WERI-Rb-1 (cell line): ENCODE data around the gene REEP2.
"Not testable (repeated sequence)": the region's sequence is repeated elsewhere in the genome, so short reads cannot be mapped to it uniquely, and the experiment has no call there.

ENCODE experiments used
- DNase-seq: peaks from one replicate; pipeline ENCODE4 v3.0.0-alpha.2; 2020
- H3K27ac ChIP-seq: fragments of 250-450 bp; sonication (Bioruptor Pico); 2 replicates; pipeline ENCODE4 v1.5.1; 2020; ENCODE audit warnings: mild to moderate bottlenecking, moderate library complexity
- H3K27me3 ChIP-seq: fragments of 250-450 bp; sonication (Bioruptor Pico); 2 replicates; pipeline ENCODE4 v1.5.1; 2021; ENCODE audit warnings: mild to moderate bottlenecking, low read depth, moderate library complexity; ENCODE audit not compliant: insufficient read depth, severe bottlenecking
- H3K36me3 ChIP-seq: fragments of 250-450 bp; sonication (Bioruptor Pico); 2 replicates; pipeline ENCODE4 v1.5.1; 2020; ENCODE audit warnings: mild to moderate bottlenecking, moderate library complexity
- H3K4me3 ChIP-seq: 2 replicates; pipeline ENCODE4 v1.5.1; 2011; ENCODE audit warnings: low read depth, mild to moderate bottlenecking, control low read depth, low read length
- H3K9me3 ChIP-seq: fragments of 250-450 bp; sonication (Bioruptor Pico); 2 replicates; pipeline ENCODE4 v1.5.1; 2021; ENCODE audit warnings: mild to moderate bottlenecking, moderate library complexity; ENCODE audit not compliant: severe bottlenecking
- TF ChIP-seq, protein P1 (sequence below): IDR thresholded peaks from 2 replicates; pipeline ENCODE4 v1.5.1; 2011; ENCODE audit warnings: low read depth, mild to moderate bottlenecking, control low read depth, inconsistent platforms, low read length

The REEP2 gene

DNA sequence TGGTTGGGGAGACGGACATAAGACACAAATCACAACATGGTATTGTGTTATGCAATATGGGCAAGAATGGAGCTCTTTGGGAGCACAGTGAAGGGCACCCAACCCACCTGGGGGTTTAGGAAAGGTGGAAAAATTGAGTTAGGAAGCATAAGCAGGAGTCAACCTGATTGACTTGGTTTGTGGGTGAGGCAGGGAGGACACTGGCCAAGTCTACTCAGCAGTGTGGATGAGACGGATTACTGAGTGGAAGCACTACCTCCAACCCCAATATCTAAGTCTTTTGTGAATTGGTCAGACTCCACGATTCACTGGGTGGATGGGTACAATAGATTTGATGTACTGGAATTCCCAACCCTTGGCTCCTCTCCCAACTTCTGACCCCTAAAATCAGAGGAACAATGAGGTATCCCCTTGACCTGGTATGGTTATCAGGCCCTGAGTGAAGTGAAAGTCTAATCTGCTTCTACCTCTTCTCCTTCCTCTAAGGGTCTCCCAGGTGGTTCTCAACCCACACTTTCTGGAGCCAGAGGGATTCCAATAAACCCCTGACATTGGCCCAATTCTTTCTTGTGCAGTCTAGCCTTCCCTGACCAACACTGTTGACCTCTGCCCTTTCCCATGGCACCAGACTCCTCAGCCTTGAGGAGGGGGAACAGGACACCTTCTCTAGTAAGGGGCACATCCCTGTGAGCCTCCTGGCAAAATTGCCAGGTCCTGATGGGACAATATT is 31.6 kb downstream of the REEP2 start:
- H3K27me3 ChIP-seq: no peaks in the 10 kb centered on the region
- H3K27ac ChIP-seq: no peak overlapping the region
- no peaks in the 10 kb centered on the region; the same call in 1 of the 2 replicates for H3K36me3 ChIP-seq
- no peaks in the 10 kb centered on the region for H3K9me3 ChIP-seq
- no peak for DNase-seq
- H3K4me3 ChIP-seq: no peak overlapping the region
- TF ChIP-seq, protein P1, sequence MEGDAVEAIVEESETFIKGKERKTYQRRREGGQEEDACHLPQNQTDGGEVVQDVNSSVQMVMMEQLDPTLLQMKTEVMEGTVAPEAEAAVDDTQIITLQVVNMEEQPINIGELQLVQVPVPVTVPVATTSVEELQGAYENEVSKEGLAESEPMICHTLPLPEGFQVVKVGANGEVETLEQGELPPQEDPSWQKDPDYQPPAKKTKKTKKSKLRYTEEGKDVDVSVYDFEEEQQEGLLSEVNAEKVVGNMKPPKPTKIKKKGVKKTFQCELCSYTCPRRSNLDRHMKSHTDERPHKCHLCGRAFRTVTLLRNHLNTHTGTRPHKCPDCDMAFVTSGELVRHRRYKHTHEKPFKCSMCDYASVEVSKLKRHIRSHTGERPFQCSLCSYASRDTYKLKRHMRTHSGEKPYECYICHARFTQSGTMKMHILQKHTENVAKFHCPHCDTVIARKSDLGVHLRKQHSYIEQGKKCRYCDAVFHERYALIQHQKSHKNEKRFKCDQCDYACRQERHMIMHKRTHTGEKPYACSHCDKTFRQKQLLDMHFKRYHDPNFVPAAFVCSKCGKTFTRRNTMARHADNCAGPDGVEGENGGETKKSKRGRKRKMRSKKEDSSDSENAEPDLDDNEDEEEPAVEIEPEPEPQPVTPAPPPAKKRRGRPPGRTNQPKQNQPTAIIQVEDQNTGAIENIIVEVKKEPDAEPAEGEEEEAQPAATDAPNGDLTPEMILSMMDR: no peak

GRCh38 chr5:138471052-138471361 is 32.1 kb downstream of the REEP2 start:
- no peak for DNase-seq
- no peaks in the 10 kb centered on the region for H3K9me3 ChIP-seq
- TF ChIP-seq, protein P1: no peak
- no peaks in the 10 kb centered on the region for H3K27me3 ChIP-seq
- H3K27ac ChIP-seq: no peak overlapping the region
- H3K36me3 ChIP-seq: no peaks in the 10 kb centered on the region; the same call in 1 of the 2 replicates
- no peak overlapping the region for H3K4me3 ChIP-seq

DNA sequence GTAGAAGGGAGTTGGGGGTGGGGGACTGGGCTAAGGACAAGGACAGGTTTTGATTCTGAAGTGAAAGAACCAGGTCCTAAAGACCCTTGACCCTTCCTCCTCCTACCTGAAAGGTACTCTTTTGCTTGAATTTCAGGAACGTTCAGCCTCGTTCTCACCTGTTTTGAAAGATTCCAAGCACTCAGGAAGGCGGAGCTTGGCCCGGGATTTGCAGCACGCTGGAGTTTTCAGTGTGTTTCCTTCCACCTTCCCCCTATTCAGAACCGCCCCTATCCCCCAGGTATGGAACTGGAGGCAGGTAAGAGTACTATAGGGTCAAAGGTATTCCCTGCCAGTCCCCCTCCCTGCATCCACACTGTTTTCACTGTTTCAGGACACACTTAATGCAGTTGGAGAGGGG is 33.5 kb downstream of the REEP2 start:
- Histone ChIP-seq H3K27ac (no peak overlapping the region), H3K27me3 (no peaks in the 10 kb centered on the region), H3K4me3 (no peak overlapping the region), H3K9me3 (no peaks in the 10 kb centered on the region), H3K36me3 (no peaks in the 10 kb centered on the region; the same call in 1 of the 2 replicates)
- TF ChIP-seq, protein P1: no peak
- no peak for DNase-seq

DNA sequence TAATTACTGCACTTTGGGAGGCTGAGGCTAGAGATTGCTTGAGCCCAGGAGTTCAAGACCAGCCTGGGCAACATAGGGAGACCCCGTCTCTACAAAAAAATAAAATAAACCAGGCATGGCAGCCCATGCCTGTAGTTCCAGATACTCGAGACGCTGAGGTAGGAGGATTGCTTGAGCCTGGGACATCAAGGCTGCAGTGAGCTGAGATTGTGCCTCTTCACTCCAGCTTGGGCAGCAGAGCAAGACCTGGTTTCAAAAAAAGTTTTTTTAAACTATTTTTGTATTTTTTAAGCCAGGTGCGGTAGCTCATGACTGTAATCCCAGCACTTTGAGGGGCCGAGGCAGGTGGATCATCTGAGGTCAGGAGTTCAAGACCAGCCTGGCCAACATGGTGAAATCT is 34.3 kb downstream of the REEP2 start:
- H3K27ac ChIP-seq, H3K9me3 ChIP-seq, H3K36me3 ChIP-seq, H3K4me3 ChIP-seq, H3K27me3 ChIP-seq, DNase-seq: not testable (repeated sequence)

GRCh38 chr5:138476918-138477317 is 38.1 kb downstream of the REEP2 start:
- no peaks in the 10 kb centered on the region for H3K9me3 ChIP-seq
- DNase-seq: no peak
- H3K4me3 ChIP-seq: no peak overlapping the region
- TF ChIP-seq, protein P1: no peak
- H3K27ac ChIP-seq: no peak overlapping the region
- no peaks in the 10 kb centered on the region for H3K27me3 ChIP-seq
- H3K36me3 ChIP-seq: no peaks in the 10 kb centered on the region

- H3K36me3 ChIP-seq: no peaks in the 10 kb centered on the region
- no peak for DNase-seq
- TF ChIP-seq, protein P1: no peak
- H3K4me3 ChIP-seq: no peak overlapping the region
- no peaks in the 10 kb centered on the region for H3K27me3 ChIP-seq
- H3K27ac ChIP-seq: no peak overlapping the region
- H3K9me3 ChIP-seq: no peaks in the 10 kb centered on the region
Measured at GRCh38 chr5:138482638-138483037, 43.8 kb downstream of the REEP2 start.
